ENCODE data around the gene PTAFR.

The PTAFR gene

DNA sequence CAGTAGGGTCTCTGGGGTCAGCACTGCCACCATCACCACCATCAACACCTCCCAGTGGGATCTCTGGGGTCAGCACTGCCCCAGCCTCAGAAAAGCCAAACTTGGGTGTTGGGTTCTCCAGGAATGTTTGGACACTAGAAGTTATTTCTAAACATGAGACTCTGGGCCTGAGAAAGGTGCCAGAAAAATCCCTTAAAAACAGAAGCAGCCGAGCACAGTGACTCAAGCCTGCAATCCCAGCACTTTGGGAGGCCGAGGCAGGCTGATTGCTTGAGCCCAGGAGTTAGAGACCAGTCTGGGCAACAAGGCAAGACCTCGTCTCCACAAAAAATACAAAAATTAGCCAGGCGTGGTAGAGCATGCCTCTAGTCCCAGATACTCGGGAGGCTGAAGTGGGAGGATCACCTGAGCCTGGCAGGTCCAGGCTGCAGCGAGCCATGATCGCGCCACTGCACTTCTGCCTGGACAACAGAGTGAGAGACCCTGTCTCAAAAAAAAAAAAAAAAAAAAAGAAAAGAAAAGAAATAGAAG, 470 bp downstream of the PTAFR start:
- no peak for DNase-seq

- DNase-seq: no peak
These were observed 2.6 kb downstream of the PTAFR start for GRCh38 chr1:28173980-28174297.

- no peak for DNase-seq
These were observed 3.1 kb downstream of the PTAFR start for GRCh38 chr1:28173151-28173979.

GRCh38 chr1:28172713-28173150, 3.8 kb downstream of the PTAFR start:
- no peak for DNase-seq

DNA sequence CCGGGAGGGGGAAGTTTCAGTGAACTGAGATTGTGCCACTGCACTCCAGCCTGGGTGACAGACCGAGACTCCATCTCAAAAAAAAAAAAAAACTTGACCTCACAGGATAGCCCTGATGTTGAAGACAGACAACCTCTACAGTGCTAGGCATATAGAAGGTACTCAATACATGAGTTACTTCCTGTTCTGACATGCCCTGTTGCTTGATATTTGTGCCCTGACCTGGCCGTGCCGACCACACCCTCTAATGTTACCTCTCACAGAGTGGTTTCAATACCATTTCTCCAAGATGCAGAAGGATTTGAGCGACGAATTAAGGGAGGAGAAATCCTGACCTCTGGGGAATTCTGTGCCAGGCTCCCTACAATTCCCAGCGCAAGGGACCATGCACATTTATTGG, 5.2 kb downstream of the PTAFR start:
- no peak for DNase-seq

GRCh38 chr1:28170001-28170596, 6.4 kb downstream of the PTAFR start:
- no peak for DNase-seq

DNA sequence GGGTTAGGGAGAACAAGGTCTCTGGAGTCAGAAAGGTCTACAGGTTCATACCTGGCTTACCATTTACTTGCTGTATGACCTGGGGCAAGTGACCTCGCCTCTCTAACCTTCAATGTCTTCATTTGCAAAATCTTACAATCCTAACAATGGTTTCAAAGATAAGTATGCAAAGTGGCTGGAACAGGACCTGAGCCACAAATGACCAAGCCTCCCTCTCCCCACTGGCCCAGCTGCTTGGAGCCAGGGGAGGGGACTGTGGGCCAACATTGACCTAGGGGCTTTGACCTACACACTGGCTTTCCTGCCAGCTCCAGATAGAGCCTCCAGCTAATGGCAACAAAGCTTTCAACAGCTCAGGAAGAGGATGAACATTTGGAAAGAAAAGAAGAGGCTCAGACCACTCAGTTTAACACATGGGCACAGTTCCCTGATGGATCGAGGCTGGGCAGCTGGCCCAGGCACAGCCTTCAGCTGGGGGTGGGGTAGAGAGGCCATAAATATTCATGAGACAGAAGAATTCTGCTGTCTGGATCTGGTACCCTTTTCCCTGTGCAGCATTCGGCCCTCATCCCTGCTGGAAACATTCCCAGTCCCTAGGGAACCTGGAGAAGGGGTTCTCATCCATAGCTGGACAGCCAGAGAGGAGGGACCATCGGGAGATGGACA, 12.9 kb downstream of the PTAFR start:
- no peak for DNase-seq

GRCh38 chr1:28162151-28162550, 14.3 kb downstream of the PTAFR start:
- no peak for DNase-seq

GRCh38 chr1:28161751-28162150, 14.7 kb downstream of the PTAFR start:
- DNase-seq: no peak

DNA sequence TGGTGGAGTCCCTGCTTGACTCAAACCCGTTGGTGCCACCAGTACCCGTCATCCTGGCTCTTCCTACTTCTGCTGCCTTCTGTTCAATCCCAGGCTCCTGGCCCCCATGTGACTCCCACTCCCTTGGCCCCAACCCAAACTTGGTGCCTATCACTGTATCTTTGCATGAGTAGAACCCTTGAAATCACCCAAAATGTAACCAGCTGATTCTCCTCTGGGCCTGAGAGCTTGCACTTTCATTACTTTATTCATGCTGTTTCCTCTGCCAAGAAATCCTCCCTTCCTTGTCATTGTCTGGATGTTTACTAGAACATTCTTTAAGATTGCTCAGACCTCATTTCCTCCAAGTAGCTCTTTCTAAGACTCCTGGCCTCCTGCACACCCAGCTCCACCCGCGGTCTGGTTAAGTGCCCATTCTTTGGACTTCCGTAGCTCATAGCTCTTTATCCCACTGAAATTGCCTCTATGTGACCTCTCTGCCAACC, 15.7 kb downstream of the PTAFR start:
- DNase-seq: no peak

DNA sequence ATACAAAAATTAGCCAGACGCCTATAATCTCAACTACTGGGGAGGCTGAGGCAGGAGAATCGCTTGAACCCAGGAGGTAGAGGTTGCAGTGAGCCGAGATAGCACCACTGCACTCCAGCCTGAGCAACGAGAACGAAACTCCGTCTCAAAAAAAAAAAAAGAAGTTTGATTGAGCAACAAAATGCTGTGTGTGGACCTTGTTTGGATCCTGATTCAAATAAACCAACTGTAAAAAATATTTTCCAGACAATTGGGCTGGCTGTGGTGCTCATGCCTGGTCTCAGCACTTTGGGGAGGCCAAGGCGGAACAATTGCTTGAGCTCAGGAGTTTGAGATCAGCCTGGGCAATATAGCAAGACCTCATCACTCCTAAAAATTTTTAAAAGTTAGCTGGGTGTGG, 16.8 kb downstream of the PTAFR start:
- no peak for DNase-seq

DNA sequence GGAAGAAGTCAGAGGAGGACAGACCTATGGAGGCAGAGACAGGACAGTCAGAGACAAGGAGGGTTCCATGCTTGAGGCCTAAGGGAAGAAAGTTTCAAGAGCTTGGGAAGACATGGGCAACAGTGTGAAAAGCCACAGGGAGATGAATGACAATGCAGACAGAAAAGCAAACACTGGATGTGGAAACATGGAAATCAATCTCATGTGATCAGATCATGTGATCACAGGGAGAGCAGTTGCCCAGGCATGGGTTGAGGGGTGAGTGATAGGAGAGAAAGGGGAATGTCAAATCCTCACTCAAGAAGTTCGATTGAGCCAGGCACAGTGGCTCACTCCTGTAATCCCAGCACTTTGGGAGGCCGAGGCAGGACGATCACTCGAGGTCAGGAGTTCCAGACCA, 17.2 kb downstream of the PTAFR start:
- no peak for DNase-seq

- no peak for DNase-seq
These were observed 18.6 kb downstream of the PTAFR start for GRCh38 chr1:28157894-28158293.

DNA sequence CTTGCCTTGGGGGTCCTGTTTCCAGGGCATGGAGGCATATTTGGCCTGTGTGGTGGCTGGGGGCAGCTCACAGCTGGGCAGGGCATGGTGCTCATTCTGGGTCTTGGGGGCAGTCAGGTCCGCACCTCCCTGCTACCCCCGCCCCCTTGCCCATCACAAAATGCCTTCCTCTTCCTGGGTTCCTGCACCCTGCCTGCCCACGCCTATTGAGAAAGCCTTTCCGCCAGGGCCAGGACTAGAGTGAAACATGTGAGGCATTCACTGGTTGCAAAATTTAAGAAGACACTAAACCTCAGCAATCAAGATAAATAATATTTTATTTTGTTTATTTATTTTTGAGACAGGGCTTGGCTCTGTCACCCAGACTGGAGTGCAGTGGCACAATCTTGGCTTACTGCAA, 19.7 kb downstream of the PTAFR start:
- no peak for DNase-seq

GRCh38 chr1:28155628-28156027, 20.9 kb downstream of the PTAFR start:
- DNase-seq: no peak

DNA sequence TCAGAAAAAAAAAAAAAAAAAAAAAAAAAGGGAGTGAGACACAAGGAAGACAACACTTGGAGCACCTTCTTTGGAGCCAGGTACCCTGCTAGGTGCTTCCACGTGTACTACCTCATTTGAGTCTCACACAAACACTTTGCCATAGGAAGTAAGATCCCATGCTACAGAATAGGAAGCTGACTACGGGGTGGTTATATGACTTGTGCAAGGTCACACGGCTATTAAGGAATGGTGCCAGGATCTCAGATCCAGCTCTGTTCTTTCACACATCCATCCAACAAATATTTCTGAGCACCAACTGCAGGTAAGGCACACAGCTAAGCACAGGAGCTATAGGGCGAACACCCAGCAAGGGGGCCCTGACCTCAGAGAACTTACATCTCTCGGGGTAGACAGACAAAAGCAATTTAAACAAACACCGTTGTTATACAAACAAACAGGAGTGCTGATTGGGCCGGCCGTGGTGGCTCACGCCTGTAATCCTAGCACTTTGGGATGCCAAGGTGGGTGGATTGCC, 22.4 kb downstream of the PTAFR start:
- DNase-seq: no peak

- DNase-seq: no peak
These were observed 26.2 kb downstream of the PTAFR start for GRCh38 chr1:28150125-28150780.

DNA sequence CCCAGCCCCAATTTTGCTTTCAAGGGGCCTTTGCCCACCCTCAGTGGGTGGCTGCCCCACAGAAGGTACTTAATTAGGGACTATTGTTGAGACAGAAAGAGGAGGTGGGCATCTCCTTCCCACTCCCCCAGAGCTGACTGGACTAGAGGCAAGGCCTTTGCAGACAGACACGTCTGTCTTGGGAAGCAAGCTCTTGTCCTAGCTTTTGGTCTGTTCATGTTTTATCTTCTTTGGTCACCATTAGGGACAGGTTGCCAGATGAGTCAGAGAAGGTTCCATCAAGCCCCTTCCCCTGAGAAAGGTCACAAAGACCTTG, 27.7 kb downstream of the PTAFR start:
- no peak for DNase-seq

DNA sequence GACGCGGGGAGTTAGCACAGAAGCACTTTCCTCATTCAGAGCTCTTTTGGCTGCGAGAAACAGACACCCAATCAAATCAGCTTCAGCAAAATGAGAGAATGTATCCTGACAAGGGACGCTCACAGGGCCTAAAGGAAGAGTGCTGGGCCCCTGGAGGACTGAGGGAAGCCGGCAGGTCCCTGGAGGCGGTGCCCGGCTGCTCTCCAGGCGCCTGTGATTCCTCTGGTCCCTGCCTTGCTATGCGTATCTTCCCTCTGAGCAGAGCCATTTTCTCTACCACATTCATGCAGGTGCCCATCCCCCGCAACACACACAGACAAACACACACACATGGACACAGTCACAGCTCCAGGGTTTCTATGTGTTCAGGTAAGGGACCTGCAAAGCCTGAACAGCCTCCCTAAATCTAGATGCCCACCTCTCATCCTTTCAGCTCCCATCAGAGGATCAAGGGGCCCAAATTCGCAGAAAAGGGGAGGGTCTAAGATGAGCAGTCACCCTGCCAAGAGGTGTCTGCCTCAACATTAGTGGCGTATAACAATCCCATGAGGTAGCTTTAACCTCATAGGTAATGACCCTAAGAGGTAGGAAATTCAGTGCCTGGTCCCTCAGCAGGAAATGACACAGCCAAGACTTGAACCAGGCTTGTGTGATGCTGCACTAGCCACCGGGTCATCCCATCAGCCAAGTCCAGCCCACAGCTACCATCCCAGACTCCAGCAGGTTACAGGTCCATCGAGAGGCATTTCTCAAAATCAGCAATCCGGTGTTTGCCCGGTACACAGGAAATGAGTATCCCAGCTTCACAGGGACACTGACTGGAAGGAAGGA, 29.0 kb downstream of the PTAFR start:
- no peak for DNase-seq

- DNase-seq: no peak
These were observed 30.8 kb downstream of the PTAFR start for GRCh38 chr1:28145728-28146127.

- DNase-seq: no peak
These were observed 32.0 kb downstream of the PTAFR start for GRCh38 chr1:28144203-28145135.
